Right atrium auricular region (tissue), 2 donors: ENCODE measurements around the gene AP2S1. TPM values are rescaled to one million over a fixed set of nuclear protein-coding genes. Genes with fewer than 3 reads are reported as not detected.
A peak's percentile ranks its signal among the peaks of the same experiment; 100 is the strongest.

ENCODE experiments used
- DNase-seq: peaks from one replicate; pipeline ENCODE4 v3.0.0-alpha.2; 2019; ENCODE audit warnings: low spot score
- H3K27ac ChIP-seq, 2 donors: fragments of 200-600 bp; sonication (generic); 1 replicate in 1 of 2; 2 replicates in 1 of 2; pipeline ENCODE4 v1.5.1; 2016 to 2019
- H3K27me3 ChIP-seq, 2 donors: fragments of 200-600 bp; sonication (generic); one replicate each; pipeline versions ENCODE4 v1.5.1 to v1.6.0; 2017 to 2019
- H3K36me3 ChIP-seq: fragments of 200-600 bp; sonication (generic); one replicate; pipeline ENCODE4 v1.5.1; 2016
- H3K4me1 ChIP-seq, 2 donors: fragments of 200-600 bp; sonication (generic); one replicate each; pipeline versions ENCODE4 v1.5.1 to v1.6.0; 2017 to 2019
- H3K4me3 ChIP-seq, 2 donors: fragments of 200-600 bp; sonication (generic); 1 replicate in 1 of 2; 2 replicates in 1 of 2; pipeline ENCODE4 v1.5.1; 2017 to 2019; ENCODE audit warnings: mild to moderate bottlenecking in 1 of 2, moderate library complexity in 1 of 2
- H3K9me3 ChIP-seq, 2 donors: fragments of 200-600 bp; sonication (generic); one replicate each; pipeline ENCODE4 v1.5.1; 2019
- total RNA-seq, 2 donors: library from RNA; depleted of rRNA; stranded (reverse); fragments of >200 nt; gene quantifications; one replicate each; pipeline ENCODE4 v1.1.0, GENCODE V29; 2016
- TF ChIP-seq, protein P1 (sequence below), 2 donors: fragments of 200-600 bp; sonication (generic); IDR thresholded peaks; one replicate each; pipeline ENCODE4 v1.5.1; 2019; ENCODE audit warnings: antibody characterized with exemption in 2 of 2

The AP2S1 gene
- total RNA-seq, 2 donors from 2014 or later, result 61.0 to 103 TPM

DNA sequence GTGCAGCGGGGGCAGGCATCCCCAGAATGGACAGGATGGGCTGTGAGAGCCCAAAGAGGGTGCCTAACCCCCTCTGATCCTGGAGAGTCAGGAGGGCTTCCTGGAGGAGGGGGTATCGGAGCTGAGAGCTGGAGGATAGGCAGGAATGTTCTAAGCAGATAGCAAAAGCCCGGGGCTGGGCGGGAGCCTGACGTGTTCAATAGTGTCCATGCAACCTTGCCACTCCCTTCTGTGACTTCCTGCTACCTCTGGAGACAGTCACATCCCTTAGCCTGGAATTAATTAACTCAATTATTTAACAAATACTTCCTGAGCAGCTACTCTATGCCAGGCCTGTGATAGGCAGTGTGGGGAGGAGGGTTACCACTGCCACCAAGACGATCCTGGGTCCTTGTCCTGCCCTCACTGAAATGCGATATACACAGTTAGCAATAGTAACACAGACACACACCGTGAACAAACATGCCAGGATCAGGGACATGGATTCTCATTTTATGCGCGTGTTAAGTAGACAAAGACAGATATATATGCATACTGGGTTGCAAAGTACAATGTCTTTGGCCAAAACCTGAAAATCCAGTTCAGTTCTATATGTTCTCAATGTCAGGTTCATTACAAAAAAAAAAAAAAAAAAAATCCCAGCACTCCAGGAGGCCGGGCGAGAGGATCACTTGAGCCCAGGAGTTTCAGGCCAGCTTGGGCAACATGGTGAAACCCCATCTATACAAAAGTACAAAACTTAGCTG, 10.7 kb downstream of the AP2S1 start:
- TF ChIP-seq, protein P1, sequence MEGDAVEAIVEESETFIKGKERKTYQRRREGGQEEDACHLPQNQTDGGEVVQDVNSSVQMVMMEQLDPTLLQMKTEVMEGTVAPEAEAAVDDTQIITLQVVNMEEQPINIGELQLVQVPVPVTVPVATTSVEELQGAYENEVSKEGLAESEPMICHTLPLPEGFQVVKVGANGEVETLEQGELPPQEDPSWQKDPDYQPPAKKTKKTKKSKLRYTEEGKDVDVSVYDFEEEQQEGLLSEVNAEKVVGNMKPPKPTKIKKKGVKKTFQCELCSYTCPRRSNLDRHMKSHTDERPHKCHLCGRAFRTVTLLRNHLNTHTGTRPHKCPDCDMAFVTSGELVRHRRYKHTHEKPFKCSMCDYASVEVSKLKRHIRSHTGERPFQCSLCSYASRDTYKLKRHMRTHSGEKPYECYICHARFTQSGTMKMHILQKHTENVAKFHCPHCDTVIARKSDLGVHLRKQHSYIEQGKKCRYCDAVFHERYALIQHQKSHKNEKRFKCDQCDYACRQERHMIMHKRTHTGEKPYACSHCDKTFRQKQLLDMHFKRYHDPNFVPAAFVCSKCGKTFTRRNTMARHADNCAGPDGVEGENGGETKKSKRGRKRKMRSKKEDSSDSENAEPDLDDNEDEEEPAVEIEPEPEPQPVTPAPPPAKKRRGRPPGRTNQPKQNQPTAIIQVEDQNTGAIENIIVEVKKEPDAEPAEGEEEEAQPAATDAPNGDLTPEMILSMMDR (IDR thresholded peaks at IDR 0.05), result no peak
- Histone ChIP-seq H3K27me3 (no peaks in the 10 kb centered on the region), H3K4me3 (no peak overlapping the region), H3K9me3 (no peaks in the 10 kb centered on the region), H3K4me1 (peaks cover 0 to 34% of the 10 kb centered on the region in 2 donors), H3K36me3 (peaks cover 42% of the 10 kb centered on the region), H3K27ac (peak overlapping the region in 1 of 2 donors; percentile 93)
- no peak for DNase-seq

DNA sequence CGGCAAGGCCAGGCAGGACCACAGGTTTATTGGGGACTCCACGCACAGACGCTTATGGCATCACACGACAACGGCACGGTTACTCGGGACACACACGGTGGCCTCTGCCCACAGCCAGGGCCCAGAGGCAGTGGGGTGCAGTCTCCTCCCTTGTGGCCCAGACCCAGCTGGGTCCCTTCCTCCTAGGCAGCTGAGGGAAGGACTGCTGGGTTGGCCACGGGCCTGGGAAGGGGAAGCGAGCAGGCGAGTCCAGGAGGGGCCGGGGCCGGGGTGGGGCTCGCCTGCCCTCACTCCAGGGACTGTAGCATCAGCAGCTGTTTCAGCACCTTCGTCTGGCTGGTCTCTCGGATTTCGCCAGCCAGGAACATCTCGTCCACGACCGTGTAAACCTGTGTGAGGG, 12.5 kb downstream of the AP2S1 start:
- DNase-seq, result no peak

DNA sequence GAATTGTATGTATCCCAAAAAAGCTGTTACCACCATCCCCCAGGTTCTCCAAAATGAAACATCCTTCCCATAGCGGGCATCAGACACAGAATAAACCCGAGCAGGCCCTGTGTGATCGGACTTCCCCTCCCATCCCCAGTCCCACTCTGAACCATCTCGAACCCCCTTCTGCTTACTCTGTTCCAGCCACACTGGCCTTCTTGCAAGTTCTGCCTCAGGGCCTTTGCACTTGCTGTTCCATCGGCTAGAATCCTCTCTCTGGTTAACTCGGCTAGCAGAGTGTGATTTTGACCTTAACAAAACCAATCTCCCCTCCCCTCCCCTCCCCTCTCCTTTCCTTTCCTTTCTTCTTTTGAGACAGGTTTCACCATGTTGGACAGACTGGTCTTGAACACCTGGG, 15.7 kb downstream of the AP2S1 start:
- H3K27ac ChIP-seq, result no peak overlapping the region
- H3K36me3 ChIP-seq, result peaks cover 19% of the 10 kb centered on the region
- TF ChIP-seq, protein P1 (IDR thresholded peaks at IDR 0.05), result no peak
- H3K4me3 ChIP-seq, result no peak overlapping the region
- DNase-seq, result no peak
- H3K4me1 ChIP-seq, result peaks cover 0 to 10% of the 10 kb centered on the region in 2 donors
- H3K27me3 ChIP-seq, result no peaks in the 10 kb centered on the region
- no peaks in the 10 kb centered on the region for H3K9me3 ChIP-seq

More for the DNA sequence above, 12.5 kb downstream of the AP2S1 start:
- Histone ChIP-seq H3K4me3 (no peak overlapping the region), H3K9me3 (no peaks in the 10 kb centered on the region), H3K27ac (no peak overlapping the region), H3K36me3 (peaks cover 27% of the 10 kb centered on the region), H3K27me3 (no peaks in the 10 kb centered on the region), H3K4me1 (peaks cover 0 to 34% of the 10 kb centered on the region in 2 donors)
- TF ChIP-seq, protein P1 (IDR thresholded peaks at IDR 0.05), result no peak

DNA sequence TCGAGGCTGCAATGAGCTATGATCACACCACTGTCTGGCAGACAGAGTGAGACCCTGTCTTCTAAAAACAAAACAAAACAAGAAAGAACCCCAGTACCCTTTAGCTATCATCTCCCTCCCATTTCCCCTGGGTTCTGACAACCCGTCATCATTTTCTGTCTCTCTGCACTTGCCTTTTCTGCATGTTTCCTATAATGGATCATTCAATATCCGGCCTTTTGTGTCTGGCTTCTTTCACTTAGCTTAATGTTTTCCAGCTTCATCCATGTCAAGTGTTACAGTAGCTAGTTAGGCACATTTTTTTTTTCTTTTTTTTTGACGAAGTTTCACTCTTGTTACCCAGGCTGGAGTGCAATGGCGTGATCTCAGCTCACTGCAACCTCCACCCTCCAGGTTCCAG, 16.5 kb downstream of the AP2S1 start:
- no peak overlapping the region for H3K4me3 ChIP-seq
- H3K4me1 ChIP-seq, result peaks cover 0 to 10% of the 10 kb centered on the region in 2 donors
- no peak for DNase-seq
- H3K27ac ChIP-seq, result no peak overlapping the region
- TF ChIP-seq, protein P1 (IDR thresholded peaks at IDR 0.05), result no peak
- peaks cover 12% of the 10 kb centered on the region for H3K36me3 ChIP-seq
- H3K27me3 ChIP-seq, result no peaks in the 10 kb centered on the region
- H3K9me3 ChIP-seq, result no peaks in the 10 kb centered on the region

DNA sequence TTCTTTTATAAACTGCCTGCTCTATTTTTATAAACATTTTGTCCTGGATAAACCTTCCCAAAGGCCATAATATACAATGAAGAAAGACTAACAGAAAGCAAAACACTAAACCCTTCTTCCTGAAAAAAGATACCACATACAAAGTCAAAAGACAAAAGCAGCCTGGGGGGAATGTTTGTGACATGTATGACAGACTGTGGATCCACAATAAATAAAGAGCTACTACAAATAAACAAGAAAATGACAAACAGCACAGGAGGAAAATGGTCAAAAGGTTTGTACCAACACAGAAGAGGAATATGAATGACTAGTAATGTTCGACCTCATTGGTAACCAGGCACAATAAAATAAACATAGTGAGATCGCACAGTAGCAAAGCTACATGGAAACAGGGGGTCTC, 19.8 kb downstream of the AP2S1 start:
- Histone ChIP-seq H3K27me3 (no peaks in the 10 kb centered on the region), H3K4me1 (no peaks in the 10 kb centered on the region), H3K4me3 (no peak overlapping the region), H3K9me3 (no peaks in the 10 kb centered on the region), H3K36me3 (no peaks in the 10 kb centered on the region), H3K27ac (no peak overlapping the region)
- no peak for DNase-seq
- TF ChIP-seq, protein P1 (IDR thresholded peaks at IDR 0.05), result no peak

DNA sequence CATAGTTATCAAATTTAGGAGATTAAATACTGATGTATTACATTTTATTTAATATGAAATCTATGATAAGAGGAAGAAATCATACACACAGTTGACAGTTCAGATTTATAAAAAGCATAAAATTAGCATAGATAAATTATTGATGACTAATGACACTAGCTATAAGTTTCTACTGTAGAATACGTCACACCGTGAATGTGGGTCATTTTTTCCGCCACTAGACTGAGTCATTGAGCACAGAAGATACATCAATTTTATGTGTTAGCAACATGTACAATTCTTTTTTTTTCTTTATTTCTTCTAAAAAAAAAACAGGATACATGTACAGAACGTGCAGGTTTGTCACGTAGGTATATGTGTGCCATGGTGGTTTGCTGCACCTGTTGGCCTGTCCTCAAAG, 22.2 kb downstream of the AP2S1 start:
- Histone ChIP-seq H3K27ac (no peak overlapping the region), H3K4me1 (no peaks in the 10 kb centered on the region), H3K27me3 (no peaks in the 10 kb centered on the region), H3K36me3 (no peaks in the 10 kb centered on the region), H3K9me3 (no peaks in the 10 kb centered on the region), H3K4me3 (no peak overlapping the region)
- DNase-seq, result no peak
- TF ChIP-seq, protein P1 (IDR thresholded peaks at IDR 0.05), result no peak
